Stimulated activated CD4-positive, alpha-beta T cell treated with anti-CD3 and anti-CD28 coated beads, Interleukin-2, amount 100 ng/mL, for 24 hours (primary cell): ENCODE data around the gene GLIPR1.
"Not testable (repeated sequence)": the region's sequence is repeated elsewhere in the genome, so short reads cannot be mapped to it uniquely, and the experiment has no call there.

Experiments
- DNase-seq, 2 donors: peaks; one replicate each; pipeline ENCODE4 v3.0.0-alpha.2; 2020

The GLIPR1 gene

DNA sequence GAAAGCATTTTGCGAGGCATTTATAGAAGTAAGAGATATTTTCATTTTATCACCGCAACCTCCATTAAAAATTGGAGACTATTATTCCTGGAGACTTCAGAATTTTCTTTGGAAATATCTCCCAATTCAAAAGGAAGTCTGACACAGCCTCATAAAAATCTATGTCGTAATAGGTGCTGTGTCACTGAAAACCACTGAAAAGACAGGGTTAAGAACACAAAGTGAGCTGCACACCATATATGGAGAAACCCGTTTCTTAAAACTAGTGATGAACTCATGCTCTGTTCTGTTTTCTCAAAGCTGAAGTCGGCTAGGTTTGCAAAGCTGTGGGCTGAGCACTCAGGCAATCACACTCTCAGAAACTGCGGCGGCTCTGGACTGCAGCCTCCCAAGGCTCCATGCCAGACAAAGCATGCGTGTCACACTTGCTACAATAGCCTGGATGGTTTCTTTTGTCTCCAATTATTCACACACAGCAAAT is at the start of gene GLIPR1:
Gene GLIPR1 (plus strand): TSS at position 287 of the 481 bp plus-strand sequence. CDS start 126 bp downstream, at position 413.
- peak; percentile 70 to 76 for DNase-seq

DNA sequence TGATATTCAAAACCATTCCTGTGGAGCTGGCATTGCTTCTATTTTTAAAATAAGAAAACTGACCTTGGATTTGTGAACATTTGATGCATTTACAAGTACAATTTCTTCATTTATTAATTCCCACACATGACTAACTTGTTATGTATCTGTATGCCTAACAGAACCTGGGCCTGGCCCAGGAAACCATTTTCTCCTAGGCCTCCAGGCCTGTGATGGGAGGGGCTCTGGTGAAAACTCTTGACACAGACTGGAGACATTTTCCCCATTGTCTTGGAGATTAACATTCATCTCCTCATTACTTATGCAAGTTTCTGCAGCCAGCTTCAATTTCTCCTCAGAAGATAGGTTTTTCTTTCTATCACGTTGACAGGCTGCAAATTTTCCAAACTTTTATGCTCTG is 47.6 kb upstream of the GLIPR1 start:
- no peak for DNase-seq

DNA sequence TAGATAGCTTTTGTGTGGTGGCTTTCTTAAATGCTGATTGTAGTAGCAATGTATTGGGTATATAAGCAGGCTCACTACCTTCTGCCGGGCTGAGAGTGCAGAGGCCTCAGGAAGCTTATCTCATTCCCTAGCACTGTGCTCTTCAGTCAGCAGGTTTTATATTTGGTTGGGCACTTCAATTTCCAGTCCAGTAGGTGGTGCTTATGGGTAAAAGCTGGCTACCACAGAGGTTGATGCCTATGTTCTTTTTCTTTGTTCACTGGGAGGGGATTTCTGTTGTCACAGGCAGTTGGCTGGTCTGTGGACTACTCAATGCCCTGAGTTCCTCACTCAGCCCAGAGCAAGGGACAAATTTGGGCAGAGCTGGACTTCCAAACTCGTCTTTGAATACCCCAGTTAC is 43.0 kb upstream of the GLIPR1 start:
- DNase-seq = no peak

DNA sequence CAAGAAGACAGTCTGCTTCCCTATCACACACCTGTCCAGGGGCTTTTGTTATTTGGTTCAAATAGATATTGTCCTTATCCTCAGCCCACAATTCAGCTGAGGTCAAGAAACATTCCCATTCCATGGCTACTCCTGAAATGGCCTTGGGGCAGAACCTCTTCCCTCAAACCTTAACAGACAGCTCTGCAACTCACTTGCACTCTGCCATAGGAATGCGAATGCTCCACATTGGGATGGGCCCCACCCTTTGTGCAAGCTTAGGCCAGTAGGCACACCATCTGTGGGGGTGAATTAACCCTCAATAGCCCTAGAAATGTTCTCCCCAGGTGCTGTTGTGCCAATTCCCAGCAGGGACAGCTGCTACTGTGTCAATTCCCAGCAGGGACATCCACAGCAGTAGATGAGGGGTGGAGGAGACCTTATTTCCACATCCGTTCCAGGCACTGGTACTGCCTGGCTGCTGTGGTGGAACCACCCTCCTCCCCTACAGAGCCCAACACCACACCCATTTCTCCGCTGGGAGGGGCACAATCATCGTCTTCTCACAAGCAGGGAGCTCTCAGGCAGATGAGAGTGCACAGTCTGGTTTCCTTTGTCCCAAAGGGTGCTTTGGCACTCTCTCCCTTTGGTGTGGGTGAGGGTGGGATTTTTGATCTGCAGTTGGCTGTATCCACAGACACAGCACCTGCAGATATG is 42.3 kb upstream of the GLIPR1 start:
- no peak for DNase-seq

DNA sequence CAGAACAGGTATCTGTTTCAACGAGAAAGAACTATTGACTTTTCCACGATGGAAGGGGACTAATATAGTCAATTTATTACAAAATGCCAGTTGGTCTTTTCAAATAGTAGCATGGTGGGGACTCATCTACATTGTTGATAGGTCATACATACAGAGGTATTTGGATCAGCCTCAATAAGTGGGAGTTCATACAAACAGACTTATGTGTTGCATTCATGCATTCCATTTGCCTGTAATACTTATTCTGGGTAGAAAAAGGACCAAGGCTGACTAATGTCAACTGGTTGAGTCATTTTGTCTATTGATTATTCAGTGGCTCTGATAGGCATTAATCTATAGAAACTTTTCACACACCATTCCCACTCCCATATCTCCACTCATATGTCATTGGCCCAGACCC is 41.5 kb upstream of the GLIPR1 start:
- no peak for DNase-seq

DNA sequence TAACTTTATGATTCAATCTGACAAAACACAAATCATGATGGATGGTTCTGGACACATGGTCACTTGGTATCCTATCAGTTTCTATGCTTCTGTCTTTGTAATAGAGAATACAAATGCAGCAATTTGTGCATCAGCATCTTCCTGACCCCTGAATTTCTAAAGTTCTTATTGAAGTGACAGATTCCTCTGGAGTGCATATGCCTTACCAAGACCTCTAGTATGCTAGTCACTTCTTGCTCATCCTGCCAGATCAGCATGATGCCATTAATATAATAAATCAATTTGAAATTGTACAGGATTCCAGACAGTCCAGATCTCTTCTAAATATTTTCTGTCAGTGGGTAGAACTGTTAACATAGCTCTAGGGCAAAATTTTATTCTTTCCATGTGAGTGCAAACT is 40.6 kb upstream of the GLIPR1 start:
- no peak for DNase-seq

DNA sequence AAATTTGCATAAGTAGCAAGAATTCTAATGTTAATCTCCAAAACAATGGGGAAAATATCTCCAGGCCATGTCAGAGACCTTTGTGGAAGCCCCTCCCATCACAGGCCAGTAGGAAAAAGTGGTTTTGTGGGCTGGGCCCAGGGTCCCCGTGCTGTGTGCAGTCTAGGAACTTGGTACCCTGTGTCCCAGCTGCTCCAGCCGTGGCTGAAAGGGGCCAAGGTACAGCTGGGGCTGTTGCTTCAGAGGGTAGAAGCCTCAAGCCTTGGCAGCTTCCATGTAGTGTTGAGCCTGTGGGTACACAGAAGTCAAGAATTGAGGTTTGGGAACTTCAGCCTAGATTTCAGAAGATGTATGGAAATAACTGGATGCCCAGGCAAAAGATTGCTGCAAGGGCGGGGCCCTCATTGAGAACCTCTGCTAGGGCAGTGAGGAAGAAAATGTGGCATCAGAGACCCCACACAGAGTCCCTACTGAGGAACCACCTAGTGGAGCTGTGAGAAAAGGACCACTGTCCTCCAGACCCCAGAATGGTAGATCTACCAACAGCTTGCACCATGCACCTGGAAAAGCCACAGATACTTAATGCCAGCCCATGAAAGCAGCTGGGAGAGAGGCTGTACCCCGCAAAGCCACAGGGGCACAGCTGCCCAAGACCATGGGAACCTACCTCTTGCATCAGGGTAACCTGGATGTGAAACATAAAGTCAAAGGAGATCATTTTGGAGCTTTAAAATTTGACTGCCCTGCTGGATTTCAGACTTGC is 38.7 kb upstream of the GLIPR1 start:
- not testable (repeated sequence) for DNase-seq

DNA sequence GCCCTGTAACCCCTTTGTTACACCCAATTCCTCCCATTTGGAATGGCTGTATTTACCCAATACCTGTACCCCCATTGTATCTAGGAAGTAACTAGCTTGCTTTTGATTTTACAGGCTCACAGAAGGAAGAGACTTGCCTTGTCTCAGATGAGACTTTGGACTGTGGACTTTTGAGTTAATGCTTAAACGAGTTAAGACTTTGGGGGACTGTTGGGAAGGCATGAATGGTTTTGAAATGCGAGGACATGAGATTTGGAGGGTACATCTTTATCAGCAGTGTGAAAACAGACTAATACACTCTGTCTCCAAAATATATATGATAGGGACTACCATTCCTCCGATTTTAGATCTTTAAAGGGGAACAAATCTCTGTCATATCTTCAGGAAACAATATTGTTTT is 38.1 kb upstream of the GLIPR1 start:
- not testable (repeated sequence) for DNase-seq

DNA sequence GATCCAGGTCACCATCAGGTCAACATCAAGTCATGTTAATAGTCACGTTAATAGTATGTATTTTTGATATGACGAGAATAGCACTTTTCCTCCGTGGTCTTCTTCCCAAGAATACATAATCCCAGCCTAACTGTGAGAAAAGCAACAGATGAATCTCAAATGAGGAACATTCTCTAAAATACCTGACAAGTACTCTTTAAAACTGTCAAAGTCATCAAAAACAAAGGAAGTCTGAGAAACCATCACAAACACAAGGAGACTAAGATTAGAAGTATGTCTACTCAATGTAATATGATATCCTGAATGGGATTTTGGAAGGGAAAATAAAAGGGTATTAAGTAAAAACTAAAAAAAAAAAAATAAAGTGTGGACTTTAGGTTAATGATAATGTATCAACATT is 36.8 kb upstream of the GLIPR1 start:
- DNase-seq = no peak

DNA sequence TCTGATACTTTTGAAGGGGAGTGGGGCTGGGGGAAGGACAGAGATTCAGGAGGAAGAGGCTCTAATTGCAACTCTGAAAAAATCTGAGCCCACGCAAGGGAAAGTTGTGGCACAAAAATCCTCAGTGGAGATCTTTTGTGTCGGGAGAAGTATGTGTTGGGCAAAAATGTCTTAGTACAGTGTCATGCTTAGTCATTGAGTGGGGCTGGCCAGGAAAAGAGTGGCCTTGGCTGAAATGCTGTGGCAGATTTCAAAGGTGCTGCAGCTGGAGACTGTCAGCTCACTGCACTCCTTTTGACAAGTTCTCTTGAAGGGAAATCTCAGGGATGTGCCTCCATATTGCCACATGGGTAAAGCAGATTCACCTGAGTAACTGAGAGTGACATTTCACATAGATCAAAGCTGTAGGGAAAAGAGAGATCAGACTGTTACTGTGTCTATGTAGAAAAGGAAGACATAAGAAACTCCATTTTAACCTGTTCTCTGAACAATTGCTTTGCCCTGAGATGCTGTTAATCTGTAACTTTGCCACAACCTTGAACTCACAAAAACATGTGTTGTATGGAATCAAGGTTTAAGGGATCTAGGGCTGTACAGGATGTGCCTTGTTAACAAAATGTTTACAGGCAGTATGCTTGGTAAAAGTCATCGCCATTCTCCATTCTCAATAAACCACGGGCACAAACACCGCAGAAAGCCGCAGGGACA is 36.0 kb upstream of the GLIPR1 start:
- no peak for DNase-seq

DNA sequence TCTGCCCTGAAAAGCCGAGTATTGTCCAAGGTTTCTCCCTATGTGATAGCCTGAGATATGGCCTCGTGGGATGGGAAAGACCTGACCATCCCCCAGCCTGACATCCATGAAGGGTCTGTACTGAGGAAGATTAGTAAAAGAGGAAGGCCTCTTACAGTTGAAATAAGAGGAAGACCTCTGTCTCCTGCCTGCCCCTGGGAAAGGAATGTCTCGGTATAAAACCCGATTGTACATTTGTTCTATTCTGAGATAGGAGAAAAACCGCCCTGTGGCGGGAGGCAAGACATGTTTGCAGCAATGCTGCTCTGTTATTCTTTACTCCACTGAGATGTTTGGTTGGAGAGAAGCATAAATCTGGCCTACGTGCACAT is 35.4 kb upstream of the GLIPR1 start:
- DNase-seq = not testable (repeated sequence)

DNA sequence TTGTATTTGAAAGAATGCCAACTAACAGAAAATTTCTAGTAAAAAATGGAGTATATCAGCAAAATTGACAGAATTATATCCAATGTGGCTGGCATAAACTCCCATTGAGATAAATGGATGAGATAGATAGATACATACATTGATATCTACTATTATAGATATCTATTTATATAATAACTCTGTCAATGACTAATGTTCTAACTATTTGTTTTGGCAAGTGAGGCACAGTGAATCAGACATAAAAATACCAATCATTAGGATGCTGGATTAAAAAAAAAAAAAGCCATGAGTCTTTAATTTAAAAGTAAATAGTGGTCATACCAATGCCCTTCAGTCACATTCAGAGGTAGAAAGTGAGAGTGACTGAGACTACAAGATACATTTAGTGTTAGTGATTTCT is 33.7 kb upstream of the GLIPR1 start:
- no peak for DNase-seq

DNA sequence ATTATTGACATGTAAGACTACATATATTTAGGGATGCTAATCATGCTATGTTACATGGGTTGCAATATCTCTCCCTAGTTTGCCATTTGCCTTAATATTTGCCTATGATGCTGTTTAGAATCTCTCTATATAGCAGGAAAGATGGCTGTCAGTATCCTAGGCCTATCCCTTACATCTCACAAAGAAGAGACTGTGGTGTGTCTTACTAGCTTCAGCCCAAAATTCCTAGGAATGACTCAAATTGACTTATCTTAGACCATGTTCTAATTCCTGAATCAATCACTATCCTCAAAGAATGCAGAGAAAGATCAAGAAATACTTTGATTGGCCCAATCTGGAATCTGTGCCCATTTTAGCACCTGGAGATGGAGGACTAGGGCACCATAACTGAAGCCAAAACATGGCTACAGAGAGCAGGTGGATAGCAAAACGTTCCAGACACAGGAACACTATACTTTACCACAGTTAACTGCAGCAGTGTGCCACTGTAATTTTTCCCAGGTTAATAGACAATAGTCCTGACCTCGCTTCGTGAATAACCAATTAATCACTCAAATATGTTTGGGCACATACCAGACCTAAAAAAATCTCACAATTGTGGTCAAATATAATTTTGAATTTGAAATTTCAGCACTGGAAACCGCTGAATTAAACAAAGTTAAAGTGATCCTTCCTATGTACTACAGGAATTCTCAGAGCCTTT is 32.7 kb upstream of the GLIPR1 start:
- DNase-seq = no peak

DNA sequence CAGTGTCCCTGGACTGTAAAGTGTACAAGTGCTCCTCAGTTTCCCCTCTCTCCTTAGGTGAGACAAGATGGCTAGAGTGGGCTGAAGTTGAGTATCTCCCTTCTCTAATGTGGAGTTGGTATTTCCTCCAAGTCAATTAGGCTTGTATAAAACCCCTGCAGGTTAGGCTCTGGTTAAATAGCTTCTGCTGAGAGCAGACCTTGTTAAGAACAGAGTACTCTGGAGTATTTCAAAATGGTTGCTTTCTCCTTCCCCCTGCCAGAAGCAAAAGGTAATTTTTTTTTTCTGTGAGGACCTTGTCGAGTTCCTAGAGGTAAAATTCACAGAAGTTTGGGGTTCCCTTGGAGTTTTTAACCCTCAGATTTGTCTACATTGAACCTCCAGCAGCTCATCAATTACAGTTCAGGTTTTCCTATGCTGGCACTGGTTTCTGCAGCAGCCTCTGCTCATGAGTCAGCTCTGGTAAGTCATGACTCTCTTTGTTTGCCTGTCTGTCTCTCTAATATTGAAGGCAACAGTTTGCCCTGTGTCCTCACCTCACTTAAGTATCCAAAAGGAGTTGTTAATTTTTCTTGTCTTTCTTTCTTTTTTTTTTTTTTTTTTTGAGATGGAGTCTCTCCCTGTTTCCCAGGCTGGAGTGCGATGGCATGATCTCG is 27.8 kb upstream of the GLIPR1 start:
- DNase-seq = no peak

DNA sequence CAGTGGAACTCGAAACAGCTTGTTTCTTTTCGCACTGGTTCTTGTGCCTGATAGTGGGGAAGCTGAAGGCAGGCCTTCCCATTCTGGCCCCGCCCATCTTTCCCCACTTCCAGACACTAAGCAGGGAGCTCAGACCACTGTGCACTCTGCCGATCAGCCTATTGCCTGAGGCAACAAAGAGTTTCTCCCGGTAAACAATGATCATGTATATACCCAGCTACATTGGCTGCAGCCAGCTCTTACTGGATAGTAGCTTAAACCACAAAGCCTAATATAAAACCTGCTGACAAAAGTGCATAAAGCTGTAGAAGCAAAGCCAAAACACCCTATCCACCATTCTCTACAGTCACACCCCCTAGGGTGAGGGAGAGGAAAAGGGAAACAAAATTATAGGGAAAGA is 24.7 kb upstream of the GLIPR1 start:
- DNase-seq = no peak

DNA sequence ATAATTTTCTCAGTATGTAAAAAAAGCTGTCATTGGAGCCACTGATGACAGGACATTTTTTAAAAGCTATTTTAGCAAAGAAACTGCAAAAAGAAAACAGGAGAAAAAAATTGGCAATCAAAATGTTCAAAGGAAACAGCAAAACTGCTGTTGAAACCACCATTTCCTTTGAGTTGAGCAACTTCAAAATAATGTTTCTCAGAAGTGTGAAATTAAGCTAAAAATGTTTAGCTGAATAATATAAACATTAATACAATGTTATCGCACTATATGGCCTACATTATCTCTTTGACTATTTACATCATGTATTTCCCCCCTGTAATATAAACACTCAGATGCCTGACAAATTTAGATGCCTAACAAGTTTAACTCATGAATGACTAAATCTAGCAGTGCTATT is 23.4 kb upstream of the GLIPR1 start:
- no peak for DNase-seq

DNA sequence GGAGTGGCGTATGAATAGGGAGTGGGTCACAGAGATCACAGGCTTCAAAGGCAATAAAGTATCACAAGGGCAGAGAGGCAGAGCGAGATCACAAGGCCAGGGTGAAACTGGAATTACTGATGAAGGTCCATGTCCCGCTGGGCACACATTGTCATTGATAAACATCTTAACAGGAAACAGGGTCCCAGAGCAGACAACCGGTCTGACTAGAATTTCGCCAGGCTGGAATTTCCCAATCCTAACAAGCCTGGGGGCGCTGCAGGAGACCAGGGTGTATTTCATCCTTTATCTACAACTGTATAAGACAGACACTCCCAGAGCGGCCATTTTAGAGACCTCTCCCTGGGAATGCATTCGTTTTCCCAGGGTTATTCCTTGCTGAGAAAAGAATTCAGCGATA is 22.7 kb upstream of the GLIPR1 start:
- DNase-seq = not testable (repeated sequence)

DNA sequence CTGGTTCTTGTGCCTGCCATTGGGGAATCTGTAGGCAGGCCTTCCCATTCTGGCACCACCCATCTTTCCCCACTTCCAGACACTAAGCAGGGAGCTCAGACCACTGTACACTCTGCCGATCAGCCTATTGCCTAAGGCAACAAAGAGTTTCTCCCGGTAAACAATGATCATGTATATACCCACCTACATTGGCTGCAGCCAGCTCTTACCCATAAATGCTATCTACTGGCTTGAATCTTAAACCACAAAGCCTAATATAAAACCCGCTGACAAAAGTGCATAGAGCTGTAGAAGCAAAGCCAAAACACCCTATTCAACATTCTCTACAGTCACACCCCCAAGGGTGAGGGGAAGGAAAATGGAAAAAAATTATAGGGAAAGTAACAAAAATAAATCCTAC is 20.8 kb upstream of the GLIPR1 start:
- DNase-seq = no peak

DNA sequence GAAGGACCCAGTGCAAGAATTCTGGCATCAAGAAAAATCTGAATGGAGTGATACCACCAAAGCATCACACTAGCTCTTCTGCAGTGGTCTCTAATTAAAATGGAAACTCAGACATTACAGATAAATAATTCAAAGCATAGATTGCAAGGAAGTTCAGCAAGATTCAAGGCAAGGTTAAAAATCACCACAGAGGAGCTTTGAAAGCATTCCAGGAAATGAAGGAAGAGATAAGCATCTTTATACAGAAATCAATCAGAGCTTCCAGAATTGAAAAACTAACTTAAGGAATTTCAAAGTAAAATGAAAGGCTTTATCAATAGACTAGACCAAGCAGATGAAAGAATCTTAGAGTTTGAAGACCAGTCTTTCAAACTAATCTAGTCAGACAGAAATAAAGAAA is 20.4 kb upstream of the GLIPR1 start:
- no peak for DNase-seq

DNA sequence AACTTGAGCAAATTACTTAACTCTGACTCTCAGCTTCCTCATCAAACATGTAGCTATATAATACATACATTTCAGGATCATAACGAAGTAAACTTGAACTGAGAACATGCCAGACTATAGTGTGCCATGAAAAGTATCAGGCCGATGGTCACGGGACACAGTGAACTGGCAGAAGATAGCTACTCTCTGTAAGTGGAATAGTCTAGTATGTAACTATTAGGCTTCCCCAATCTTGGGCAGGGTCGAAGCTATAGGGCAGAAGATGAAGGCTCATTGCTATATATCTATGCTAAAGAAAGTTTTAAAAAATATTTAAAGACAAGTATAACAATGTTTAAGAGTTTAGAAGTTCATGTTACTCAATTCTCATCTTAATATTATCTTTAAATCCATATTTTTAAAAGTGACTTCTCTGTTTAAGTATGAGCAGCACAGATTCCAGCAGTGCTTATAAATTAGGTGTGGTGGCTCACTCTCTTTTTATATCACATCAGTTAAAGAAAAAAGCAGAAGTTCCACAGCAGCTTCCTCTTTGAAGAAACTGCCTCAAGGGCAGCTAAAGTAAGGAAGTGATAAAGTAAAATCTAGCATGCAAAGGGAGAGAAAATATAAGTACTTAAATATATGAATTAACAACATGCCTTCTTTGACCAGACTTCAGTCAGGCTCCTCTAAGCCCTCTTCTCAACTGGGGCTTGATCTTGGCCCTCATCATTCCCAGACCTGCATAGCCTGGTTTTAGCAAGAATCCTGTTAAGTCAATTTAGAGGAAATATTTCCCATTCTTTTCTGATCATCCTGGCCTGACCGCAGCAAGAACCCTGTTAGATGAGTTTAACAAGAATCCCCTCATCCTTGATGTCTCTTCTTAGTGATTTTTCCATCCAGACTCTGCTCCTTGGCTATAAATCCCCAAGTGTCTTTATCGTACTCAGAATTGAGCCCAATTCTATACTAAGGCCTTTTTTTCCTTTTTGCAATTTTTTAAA is 8.4 kb upstream of the GLIPR1 start:
- DNase-seq = no peak

DNA sequence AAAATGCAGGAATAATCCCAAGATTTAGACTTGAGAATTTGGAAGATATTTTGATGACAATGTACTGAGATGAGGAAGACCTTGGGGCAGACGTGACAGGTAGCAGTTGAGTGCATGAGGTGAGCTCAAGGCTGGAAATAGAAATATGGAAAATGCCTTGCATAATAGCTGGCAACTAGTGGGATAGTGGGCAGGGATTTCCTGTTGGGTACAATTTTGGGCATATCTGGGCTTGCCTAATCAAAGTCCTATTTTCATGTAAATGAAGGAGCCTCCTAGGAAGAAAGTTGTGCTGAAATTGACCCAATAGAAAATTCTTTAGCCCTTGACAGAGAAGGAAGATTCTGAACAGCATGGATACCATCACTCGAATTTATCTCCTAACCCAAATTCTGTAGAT is 6.4 kb upstream of the GLIPR1 start:
- DNase-seq = no peak
